ENCODE measurements around the gene LRRC8B.
A peak's percentile ranks its signal among the peaks of the same experiment; 100 is the strongest.

LRRC8B gene

GRCh38 chr1:89605692-89606091, 81.1 kb downstream of the LRRC8B start:
- Histone ChIP-seq H2BK5ac (ENCODE audit: low read depth, low read length, poor library complexity) (no peak overlapping the region), H3K4me2 (ENCODE audit: low read length) (no peak overlapping the region), H2AK5ac (ENCODE audit: low read length) (no peak overlapping the region), H2BK12ac (ENCODE audit: low read length) (no peak overlapping the region), H3K4ac (ENCODE audit: low read depth, low read length) (no peak overlapping the region), H3K9ac (ENCODE audit: low read length) (no peak overlapping the region), H3K27ac (ENCODE audit: low read depth, low read length) (no peak overlapping the region), H3K18ac (ENCODE audit: low read length) (no peak overlapping the region), H3K36me3 (ENCODE audit: control insufficient read depth in 1 of 2, insufficient read depth in 2 of 2, low read length in 2 of 2) (no peaks in the 10 kb centered on the region), H4K8ac (ENCODE audit: low read depth, low read length) (no peak overlapping the region), H3K79me2 (ENCODE audit: control insufficient read depth, insufficient read depth, low read length, poor library complexity) (no peaks in the 10 kb centered on the region), H3K4me3 (ENCODE audit: low read depth, low read length) (no peak overlapping the region), H2AFZ (ENCODE audit: insufficient read depth, low read length, poor library complexity) (no peak overlapping the region), H3K9me3 (ENCODE audit: insufficient read depth, low read depth, low read length) (peaks cover 4% of the 10 kb centered on the region), H3K79me1 (ENCODE audit: low read length) (no peaks in the 10 kb centered on the region), H3K4me1 (ENCODE audit: control insufficient read depth in 1 of 2, insufficient read depth in 2 of 2, low read length in 2 of 2) (no peaks in the 10 kb centered on the region), H3K27me3 (ENCODE audit: insufficient read depth, low read length) (no peaks in the 10 kb centered on the region), H2BK120ac (ENCODE audit: insufficient read depth, low read length, poor library complexity) (no peak overlapping the region), H4K12ac (ENCODE audit: low read depth, low read length) (no peak overlapping the region), H3K23ac (ENCODE audit: low read length) (no peak overlapping the region), H3K14ac (ENCODE audit: low read length) (no peak overlapping the region), H4K91ac (ENCODE audit: low read depth, low read length) (no peak overlapping the region)
- WGBS (ENCODE audit: extremely low coverage, insufficient coverage, insufficient read length) = no CpG with 5 or more reads among the region's 2 CpGs
- DNase-seq = peak in 1 of 2 donors; percentile 26

- H4K12ac ChIP-seq (ENCODE audit: low read depth, low read length) = no peak overlapping the region
- H3K79me1 ChIP-seq (ENCODE audit: low read length) = no peaks in the 10 kb centered on the region
- WGBS (ENCODE audit: extremely low coverage, insufficient coverage, insufficient read length) = no CpG with 5 or more reads among the region's 3 CpGs
- H4K91ac ChIP-seq (ENCODE audit: low read depth, low read length) = no peak overlapping the region
- H3K9me3 ChIP-seq (ENCODE audit: insufficient read depth, low read depth, low read length) = peaks cover 4% of the 10 kb centered on the region
- no peak overlapping the region for H2AK5ac ChIP-seq (ENCODE audit: low read length)
- no peak overlapping the region for H2BK5ac ChIP-seq (ENCODE audit: low read depth, low read length, poor library complexity)
- no peak overlapping the region for H3K4me3 ChIP-seq (ENCODE audit: low read depth, low read length)
- no peak overlapping the region for H3K23ac ChIP-seq (ENCODE audit: low read length)
- no peaks in the 10 kb centered on the region for H3K27me3 ChIP-seq (ENCODE audit: insufficient read depth, low read length)
- H3K27ac ChIP-seq (ENCODE audit: low read depth, low read length) = no peak overlapping the region
- no peak for DNase-seq
- H3K36me3 ChIP-seq (ENCODE audit: control insufficient read depth in 1 of 2, insufficient read depth in 2 of 2, low read length in 2 of 2) = no peaks in the 10 kb centered on the region
- no peaks in the 10 kb centered on the region for H3K4me1 ChIP-seq (ENCODE audit: control insufficient read depth in 1 of 2, insufficient read depth in 2 of 2, low read length in 2 of 2)
- H2BK12ac ChIP-seq (ENCODE audit: low read length) = no peak overlapping the region
- no peak overlapping the region for H3K4me2 ChIP-seq (ENCODE audit: low read length)
- no peak overlapping the region for H2AFZ ChIP-seq (ENCODE audit: insufficient read depth, low read length, poor library complexity)
- H3K18ac ChIP-seq (ENCODE audit: low read length) = no peak overlapping the region
- no peak overlapping the region for H2BK120ac ChIP-seq (ENCODE audit: insufficient read depth, low read length, poor library complexity)
- H3K9ac ChIP-seq (ENCODE audit: low read length) = no peak overlapping the region
- no peaks in the 10 kb centered on the region for H3K79me2 ChIP-seq (ENCODE audit: control insufficient read depth, insufficient read depth, low read length, poor library complexity)
- no peak overlapping the region for H3K14ac ChIP-seq (ENCODE audit: low read length)
- no peak overlapping the region for H3K4ac ChIP-seq (ENCODE audit: low read depth, low read length)
- no peak overlapping the region for H4K8ac ChIP-seq (ENCODE audit: low read depth, low read length)
Measured at GRCh38 chr1:89606227-89606980, 81.8 kb downstream of the LRRC8B start.

GRCh38 chr1:89607156-89607555, 82.5 kb downstream of the LRRC8B start:
- H4K91ac ChIP-seq (ENCODE audit: low read depth, low read length) = no peak overlapping the region
- no peak overlapping the region for H3K9ac ChIP-seq (ENCODE audit: low read length)
- no peak overlapping the region for H3K23ac ChIP-seq (ENCODE audit: low read length)
- H3K79me2 ChIP-seq (ENCODE audit: control insufficient read depth, insufficient read depth, low read length, poor library complexity) = no peaks in the 10 kb centered on the region
- H3K4me3 ChIP-seq (ENCODE audit: low read depth, low read length) = no peak overlapping the region
- H3K4me2 ChIP-seq (ENCODE audit: low read length) = no peak overlapping the region
- no peak overlapping the region for H2AFZ ChIP-seq (ENCODE audit: insufficient read depth, low read length, poor library complexity)
- no peak overlapping the region for H3K27ac ChIP-seq (ENCODE audit: low read depth, low read length)
- no peaks in the 10 kb centered on the region for H3K36me3 ChIP-seq (ENCODE audit: control insufficient read depth in 1 of 2, insufficient read depth in 2 of 2, low read length in 2 of 2)
- H3K18ac ChIP-seq (ENCODE audit: low read length) = no peak overlapping the region
- H2AK5ac ChIP-seq (ENCODE audit: low read length) = no peak overlapping the region
- H3K9me3 ChIP-seq (ENCODE audit: insufficient read depth, low read depth, low read length) = peaks cover 4% of the 10 kb centered on the region
- no peaks in the 10 kb centered on the region for H3K27me3 ChIP-seq (ENCODE audit: insufficient read depth, low read length)
- no peak overlapping the region for H2BK5ac ChIP-seq (ENCODE audit: low read depth, low read length, poor library complexity)
- no peaks in the 10 kb centered on the region for H3K4me1 ChIP-seq (ENCODE audit: control insufficient read depth in 1 of 2, insufficient read depth in 2 of 2, low read length in 2 of 2)
- H3K4ac ChIP-seq (ENCODE audit: low read depth, low read length) = no peak overlapping the region
- no CpG with 5 or more reads among the region's 2 CpGs for WGBS (ENCODE audit: extremely low coverage, insufficient coverage, insufficient read length)
- no peak for DNase-seq
- H2BK120ac ChIP-seq (ENCODE audit: insufficient read depth, low read length, poor library complexity) = no peak overlapping the region
- no peak overlapping the region for H4K12ac ChIP-seq (ENCODE audit: low read depth, low read length)
- H3K79me1 ChIP-seq (ENCODE audit: low read length) = no peaks in the 10 kb centered on the region
- H3K14ac ChIP-seq (ENCODE audit: low read length) = no peak overlapping the region
- no peak overlapping the region for H4K8ac ChIP-seq (ENCODE audit: low read depth, low read length)
- no peak overlapping the region for H2BK12ac ChIP-seq (ENCODE audit: low read length)

GRCh38 chr1:89607586-89608318, 83.1 kb downstream of the LRRC8B start:
- Histone ChIP-seq H3K23ac (ENCODE audit: low read length) (no peak overlapping the region), H3K9ac (ENCODE audit: low read length) (no peak overlapping the region), H3K4me2 (ENCODE audit: low read length) (no peak overlapping the region), H3K79me2 (ENCODE audit: control insufficient read depth, insufficient read depth, low read length, poor library complexity) (no peaks in the 10 kb centered on the region), H4K8ac (ENCODE audit: low read depth, low read length) (no peak overlapping the region), H3K36me3 (ENCODE audit: control insufficient read depth in 1 of 2, insufficient read depth in 2 of 2, low read length in 2 of 2) (no peaks in the 10 kb centered on the region), H3K4me1 (ENCODE audit: control insufficient read depth in 1 of 2, insufficient read depth in 2 of 2, low read length in 2 of 2) (no peaks in the 10 kb centered on the region), H2AFZ (ENCODE audit: insufficient read depth, low read length, poor library complexity) (no peak overlapping the region), H4K12ac (ENCODE audit: low read depth, low read length) (no peak overlapping the region), H3K27me3 (ENCODE audit: insufficient read depth, low read length) (no peaks in the 10 kb centered on the region), H2AK5ac (ENCODE audit: low read length) (no peak overlapping the region), H3K79me1 (ENCODE audit: low read length) (no peaks in the 10 kb centered on the region), H2BK5ac (ENCODE audit: low read depth, low read length, poor library complexity) (no peak overlapping the region), H4K91ac (ENCODE audit: low read depth, low read length) (no peak overlapping the region), H3K27ac (ENCODE audit: low read depth, low read length) (no peak overlapping the region), H3K4me3 (ENCODE audit: low read depth, low read length) (no peak overlapping the region), H3K18ac (ENCODE audit: low read length) (no peak overlapping the region), H3K9me3 (ENCODE audit: insufficient read depth, low read depth, low read length) (peaks cover 4% of the 10 kb centered on the region), H2BK120ac (ENCODE audit: insufficient read depth, low read length, poor library complexity) (no peak overlapping the region), H3K4ac (ENCODE audit: low read depth, low read length) (no peak overlapping the region), H2BK12ac (ENCODE audit: low read length) (no peak overlapping the region), H3K14ac (ENCODE audit: low read length) (no peak overlapping the region)
- no peak for DNase-seq
- no CpG with 5 or more reads among the region's 5 CpGs for WGBS (ENCODE audit: extremely low coverage, insufficient coverage, insufficient read length)
